ENCODE measurements around the gene CDON. TPM values are rescaled to one million over a fixed set of nuclear protein-coding genes. Genes with fewer than 3 reads are reported as not detected.

The CDON gene
- total and polyA plus RNA-seq, 9 donors = 12.5 to 42.1 (median 23.3) TPM

DNA sequence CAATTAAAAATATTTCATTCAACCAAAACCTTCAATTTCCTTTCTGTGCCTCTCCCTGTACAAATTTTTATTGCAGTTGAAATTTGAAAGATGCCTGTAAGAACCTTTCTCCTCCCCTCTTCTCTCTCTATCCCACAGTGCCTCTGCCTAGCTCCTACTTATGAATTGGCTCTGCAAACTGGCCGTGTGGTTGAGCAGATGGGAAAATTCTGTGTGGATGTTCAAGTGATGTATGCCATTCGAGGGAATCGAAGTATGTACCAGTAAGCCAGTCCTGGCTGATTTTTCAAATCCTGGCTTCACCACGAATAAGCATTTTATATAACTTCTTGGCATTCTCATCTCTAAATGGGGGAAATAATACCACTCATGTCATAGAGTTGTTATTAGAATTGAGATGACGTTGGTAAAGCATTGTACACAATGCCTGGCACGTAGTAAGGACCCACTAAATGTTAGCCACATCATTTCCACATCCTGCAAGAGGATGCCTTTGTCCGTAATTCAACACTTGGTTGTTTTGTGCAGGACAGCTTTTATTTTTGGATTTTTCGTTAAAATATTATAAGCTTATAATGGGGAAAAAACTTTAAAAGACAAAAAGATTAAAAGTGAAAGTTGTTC, 152.3 kb downstream of the CDON start:
- Histone ChIP-seq H3K27ac (ENCODE audit: low read length) (no peak overlapping the region), H3K27me3 (ENCODE audit: control insufficient read depth, insufficient read depth, low read length) (no peaks in the 10 kb centered on the region), H3K36me3 (ENCODE audit: control insufficient read depth, insufficient read depth, low read length) (no peaks in the 10 kb centered on the region), H3K9me3 (replicated peaks; ENCODE audit: control insufficient read depth, low read depth, low read length) (no peaks in the 10 kb centered on the region), H3K4me3 (ENCODE audit: low read length) (no peak overlapping the region), H3K4me1 (ENCODE audit: control insufficient read depth, insufficient read depth, low read length) (no peaks in the 10 kb centered on the region)
- WGBS (ENCODE audit: insufficient coverage) = no CpG with 5 or more reads among the region's 8 CpGs
- DNase-seq = no peak

Other genes starting within 250 kb of the CDON start
- gene PATE4, start 229.6 kb downstream of the CDON start, total RNA-seq = not detected
- gene PATE4, start 229.6 kb downstream of the CDON start, polyA plus RNA-seq (ENCODE audit: insufficient read depth in 1 of 8, insufficient read length in 8 of 8, low replicate concordance in 1 of 8) = under 1 TPM in 3 of 8 donors, not detected in 5; 0.09 to 0.25 (median 0.12) TPM
- 5.3 TPM for gene HYLS1, start 175.2 kb downstream of the CDON start, total RNA-seq
- gene HYLS1, start 175.2 kb downstream of the CDON start, polyA plus RNA-seq (ENCODE audit: insufficient read depth in 1 of 8, insufficient read length in 8 of 8, low replicate concordance in 1 of 8) = 1 to 10 TPM; 5.0 to 7.4 (median 5.9) TPM
- gene PUS3, start 159.7 kb downstream of the CDON start, total RNA-seq = 11.0 TPM
- 10 to 100 TPM in 6 of 8 donors, 1 to 10 TPM in 2; 9.6 to 12.7 (median 10.9) TPM for gene PUS3, start 159.7 kb downstream of the CDON start, polyA plus RNA-seq (ENCODE audit: insufficient read depth in 1 of 8, insufficient read length in 8 of 8, low replicate concordance in 1 of 8)
- 0.35 TPM for gene DDX25, start 158.4 kb downstream of the CDON start, total RNA-seq
- under 1 TPM; 0.22 to 0.77 (median 0.35) TPM for gene DDX25, start 158.4 kb downstream of the CDON start, polyA plus RNA-seq (ENCODE audit: insufficient read depth in 1 of 8, insufficient read length in 8 of 8, low replicate concordance in 1 of 8)
- gene VSIG10L2, start 116.8 kb downstream of the CDON start, total RNA-seq = 0.27 TPM
- gene VSIG10L2, start 116.8 kb downstream of the CDON start, polyA plus RNA-seq (ENCODE audit: insufficient read depth in 1 of 8, insufficient read length in 8 of 8, low replicate concordance in 1 of 8) = under 1 TPM in 2 of 8 donors, not detected in 6; 0.03 to 0.04 TPM
- gene RPUSD4, start 148.8 kb upstream of the CDON start, total RNA-seq = 29.7 TPM
- gene RPUSD4, start 148.8 kb upstream of the CDON start, polyA plus RNA-seq (ENCODE audit: insufficient read depth in 1 of 8, insufficient read length in 8 of 8, low replicate concordance in 1 of 8) = 10 to 100 TPM; 34.4 to 44.8 (median 40.1) TPM
- gene FAM118B, start 148.9 kb upstream of the CDON start, total RNA-seq = 19.6 TPM
- 10 to 100 TPM; 18.5 to 23.7 (median 20.3) TPM for gene FAM118B, start 148.9 kb upstream of the CDON start, polyA plus RNA-seq (ENCODE audit: insufficient read depth in 1 of 8, insufficient read length in 8 of 8, low replicate concordance in 1 of 8)
- 52.5 TPM for gene SRPRA, start 206.0 kb upstream of the CDON start, total RNA-seq
- gene SRPRA, start 206.0 kb upstream of the CDON start, polyA plus RNA-seq (ENCODE audit: insufficient read depth in 1 of 8, insufficient read length in 8 of 8, low replicate concordance in 1 of 8) = 10 to 100 TPM; 55.7 to 78.5 (median 61.8) TPM
- 20.5 TPM for gene FOXRED1, start 206.3 kb upstream of the CDON start, total RNA-seq
- 10 to 100 TPM; 15.9 to 35.2 (median 28.8) TPM for gene FOXRED1, start 206.3 kb upstream of the CDON start, polyA plus RNA-seq (ENCODE audit: insufficient read depth in 1 of 8, insufficient read length in 8 of 8, low replicate concordance in 1 of 8)
- 4.3 TPM for gene TIRAP, start 220.2 kb upstream of the CDON start, total RNA-seq
- gene TIRAP, start 220.2 kb upstream of the CDON start, polyA plus RNA-seq (ENCODE audit: insufficient read depth in 1 of 8, insufficient read length in 8 of 8, low replicate concordance in 1 of 8) = 10 to 100 TPM in 1 of 8 donors, 1 to 10 TPM in 7; 7.2 to 10.6 (median 8.3) TPM
- 12.5 TPM for gene DCPS, start 241.2 kb upstream of the CDON start, total RNA-seq
- gene DCPS, start 241.2 kb upstream of the CDON start, polyA plus RNA-seq (ENCODE audit: insufficient read depth in 1 of 8, insufficient read length in 8 of 8, low replicate concordance in 1 of 8) = 10 to 100 TPM; 15.8 to 22.5 (median 18.8) TPM